Mucosa of rectum (tissue), 2 donors: ENCODE data around the gene SH3RF3.

Experiments
- H3K27ac ChIP-seq, 2 donors: one replicate each; pipeline ENCODE4 v1.7.0; 2013; ENCODE audit warnings: inconsistent platforms in 2 of 2, low read depth in 2 of 2, low read length in 2 of 2
- H3K27me3 ChIP-seq, 2 donors: one replicate each; pipeline ENCODE4 v1.7.0; 2013; ENCODE audit warnings: low read length in 2 of 2; ENCODE audit not compliant: control insufficient read depth in 2 of 2, insufficient read depth in 2 of 2
- H3K36me3 ChIP-seq, 2 donors: one replicate each; pipeline ENCODE4 v1.7.0; 2013; ENCODE audit warnings: low read length in 2 of 2; ENCODE audit not compliant: control insufficient read depth in 2 of 2, insufficient read depth in 2 of 2
- H3K4me1 ChIP-seq, 2 donors: one replicate each; pipeline ENCODE4 v1.7.0; 2013; ENCODE audit warnings: low read length in 2 of 2, mild to moderate bottlenecking in 1 of 2; ENCODE audit not compliant: control insufficient read depth in 2 of 2, insufficient read depth in 2 of 2
- H3K4me3 ChIP-seq, 2 donors: one replicate each; pipeline ENCODE4 v1.7.0; 2013; ENCODE audit warnings: low read length in 2 of 2
- H3K9ac ChIP-seq, 2 donors: one replicate each; pipeline ENCODE4 v1.7.0; 2013; ENCODE audit warnings: low read length in 2 of 2, low read depth in 1 of 2, mild to moderate bottlenecking in 1 of 2
- H3K9me3 ChIP-seq, 2 donors: one replicate each; pipeline ENCODE4 v1.7.0; 2013; ENCODE audit warnings: low read length in 2 of 2; ENCODE audit not compliant: control insufficient read depth in 2 of 2
- donor health status: healthy.
- donor health status: Normal muscosa, but diverticular disease.

The SH3RF3 gene

GRCh38 chr2:109144271-109144670 is 15.3 kb downstream of the SH3RF3 start:
- no peaks in the 10 kb centered on the region for H3K9me3 ChIP-seq
- H3K36me3 ChIP-seq: no peaks in the 10 kb centered on the region
- no peak overlapping the region for H3K4me3 ChIP-seq
- H3K9ac ChIP-seq: no peak overlapping the region
- no peaks in the 10 kb centered on the region for H3K27me3 ChIP-seq
- no peaks in the 10 kb centered on the region for H3K4me1 ChIP-seq
- no peak overlapping the region for H3K27ac ChIP-seq

- peak overlapping the region in 1 of 2 donors; percentile 3 for H3K4me3 ChIP-seq
- no peaks in the 10 kb centered on the region for H3K36me3 ChIP-seq
- no peaks in the 10 kb centered on the region for H3K27me3 ChIP-seq
- H3K4me1 ChIP-seq: no peaks in the 10 kb centered on the region
- no peak overlapping the region for H3K9ac ChIP-seq
- no peaks in the 10 kb centered on the region for H3K9me3 ChIP-seq
- no peak overlapping the region for H3K27ac ChIP-seq
Measured at GRCh38 chr2:109144721-109145120, 15.7 kb downstream of the SH3RF3 start.

- H3K27me3 ChIP-seq: no peaks in the 10 kb centered on the region
- H3K36me3 ChIP-seq: no peaks in the 10 kb centered on the region
- H3K9ac ChIP-seq: no peak overlapping the region
- no peaks in the 10 kb centered on the region for H3K9me3 ChIP-seq
- H3K4me3 ChIP-seq: no peak overlapping the region
- no peaks in the 10 kb centered on the region for H3K4me1 ChIP-seq
- no peak overlapping the region for H3K27ac ChIP-seq
Measured at GRCh38 chr2:109145286-109145685, 16.3 kb downstream of the SH3RF3 start.

GRCh38 chr2:109147405-109147804 is 18.4 kb downstream of the SH3RF3 start:
- Histone ChIP-seq H3K9me3 (no peaks in the 10 kb centered on the region), H3K4me1 (no peaks in the 10 kb centered on the region), H3K27me3 (no peaks in the 10 kb centered on the region), H3K36me3 (no peaks in the 10 kb centered on the region), H3K4me3 (no peak overlapping the region), H3K27ac (no peak overlapping the region), H3K9ac (no peak overlapping the region)

- Histone ChIP-seq H3K4me1 (no peaks in the 10 kb centered on the region), H3K27ac (no peak overlapping the region), H3K36me3 (no peaks in the 10 kb centered on the region), H3K9ac (no peak overlapping the region), H3K27me3 (no peaks in the 10 kb centered on the region), H3K9me3 (no peaks in the 10 kb centered on the region), H3K4me3 (no peak overlapping the region)
Measured at GRCh38 chr2:109148117-109148746, 19.2 kb downstream of the SH3RF3 start.

- Histone ChIP-seq H3K9ac (no peak overlapping the region), H3K4me3 (no peak overlapping the region), H3K36me3 (no peaks in the 10 kb centered on the region), H3K4me1 (no peaks in the 10 kb centered on the region), H3K27ac (no peak overlapping the region), H3K9me3 (no peaks in the 10 kb centered on the region), H3K27me3 (no peaks in the 10 kb centered on the region)
Measured at GRCh38 chr2:109148991-109149645, 20.1 kb downstream of the SH3RF3 start.

GRCh38 chr2:109150559-109150958 is 21.6 kb downstream of the SH3RF3 start:
- H3K27me3 ChIP-seq: no peaks in the 10 kb centered on the region
- no peaks in the 10 kb centered on the region for H3K4me1 ChIP-seq
- no peaks in the 10 kb centered on the region for H3K36me3 ChIP-seq
- H3K9me3 ChIP-seq: no peaks in the 10 kb centered on the region
- no peak overlapping the region for H3K9ac ChIP-seq
- no peak overlapping the region for H3K27ac ChIP-seq
- H3K4me3 ChIP-seq: no peak overlapping the region

GRCh38 chr2:109151519-109151918 is 22.5 kb downstream of the SH3RF3 start:
- H3K9ac ChIP-seq: no peak overlapping the region
- no peaks in the 10 kb centered on the region for H3K9me3 ChIP-seq
- no peak overlapping the region for H3K27ac ChIP-seq
- no peak overlapping the region for H3K4me3 ChIP-seq
- H3K36me3 ChIP-seq: no peaks in the 10 kb centered on the region
- H3K4me1 ChIP-seq: no peaks in the 10 kb centered on the region
- no peaks in the 10 kb centered on the region for H3K27me3 ChIP-seq

- H3K4me1 ChIP-seq: no peaks in the 10 kb centered on the region
- H3K27ac ChIP-seq: no peak overlapping the region
- H3K9ac ChIP-seq: no peak overlapping the region
- no peaks in the 10 kb centered on the region for H3K27me3 ChIP-seq
- H3K36me3 ChIP-seq: no peaks in the 10 kb centered on the region
- no peak overlapping the region for H3K4me3 ChIP-seq
- H3K9me3 ChIP-seq: no peaks in the 10 kb centered on the region
Measured at GRCh38 chr2:109153005-109153784, 24.2 kb downstream of the SH3RF3 start.

- Histone ChIP-seq H3K9ac (no peak overlapping the region), H3K27me3 (no peaks in the 10 kb centered on the region), H3K4me3 (no peak overlapping the region), H3K27ac (no peak overlapping the region), H3K36me3 (no peaks in the 10 kb centered on the region), H3K4me1 (no peaks in the 10 kb centered on the region), H3K9me3 (no peaks in the 10 kb centered on the region)
Measured at GRCh38 chr2:109153807-109154206, 24.8 kb downstream of the SH3RF3 start.
